ENCODE measurements around the gene POMT2.

GRCh38 chr14:77324289-77324688 lies 3.6 kb upstream of the POMT2 start:
- TF ChIP-seq GLIS3 (CRISPR knock-in tag; IDR thresholded peaks at IDR 0.05) (no peak), OSR1 (CRISPR knock-in tag; IDR thresholded peaks at IDR 0.05) (no peak), ZFP3 (CRISPR knock-in tag; IDR thresholded peaks at IDR 0.05) (no peak), ESRRG (CRISPR knock-in tag; IDR thresholded peaks at IDR 0.05) (no peak), BACH2 (CRISPR knock-in tag; IDR thresholded peaks at IDR 0.05; ENCODE audit: borderline replicate concordance) (no peak), PPARA (CRISPR knock-in tag; IDR thresholded peaks at IDR 0.05; ENCODE audit: borderline replicate concordance) (no peak), CREB5 (CRISPR knock-in tag; IDR thresholded peaks at IDR 0.05; ENCODE audit: low read depth) (no peak), ZFP30 (CRISPR knock-in tag; IDR thresholded peaks at IDR 0.05) (no peak)

All from SK-N-SH treated with all-trans-retinoic acid at 6 μM for 48 hours (cell line).